ENCODE measurements around the gene SPRN. TPM values are rescaled to one million over a fixed set of nuclear protein-coding genes. Genes with fewer than 3 reads are reported as not detected.

SPRN gene
- 0.37 and 0.39 TPM in 2 replicates for total RNA-seq

GRCh38 chr10:133424601-133425000 lies at the start of gene SPRN:
Gene SPRN, minus strand, starts transcription at chr10:133424625. Its CDS starts 944 bp downstream, at chr10:133423681.

GRCh38 chr10:133453516-133454203 lies 29.2 kb upstream of the SPRN start, which contains the start of gene SCART1:
Gene SCART1, plus strand, starts transcription at chr10:133453945. Its CDS starts 53 bp downstream, at chr10:133453998.

DNA sequence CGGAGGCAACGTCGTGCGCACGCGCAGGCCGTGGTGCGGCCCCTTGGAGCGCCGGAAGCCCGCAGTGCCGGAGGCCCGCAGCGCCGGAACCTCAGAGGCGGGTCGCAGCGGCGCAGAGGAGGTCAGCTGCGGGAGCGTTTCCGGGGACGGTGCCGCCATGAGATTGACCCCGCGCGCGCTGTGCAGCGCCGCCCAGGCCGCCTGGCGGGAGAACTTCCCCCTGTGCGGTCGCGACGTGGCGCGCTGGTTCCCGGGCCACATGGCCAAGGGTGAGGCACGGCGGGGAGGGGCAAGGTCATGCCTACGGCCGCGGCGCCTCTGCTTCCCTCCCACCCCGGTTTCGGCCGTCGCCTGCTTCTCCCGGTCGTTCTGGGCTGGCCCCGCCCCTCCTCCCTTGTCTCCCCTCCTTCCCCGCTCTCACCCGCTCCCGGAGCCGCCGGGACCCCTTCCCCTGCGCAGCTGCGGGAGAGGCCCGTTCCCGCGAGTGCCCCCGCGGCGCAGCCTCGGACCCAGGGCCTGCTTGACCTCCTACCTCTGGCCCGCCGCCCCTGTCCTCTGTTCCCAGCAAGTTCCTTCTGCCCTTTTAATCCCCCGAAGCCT lies 30.3 kb downstream of the SPRN start, which contains the start of gene MTG1:
MTG1 (plus strand) TSS at position 94 of the 600 bp plus-strand sequence; CDS start at position 158, 64 bp downstream.

GRCh38 chr10:133379152-133379800 lies 45.1 kb downstream of the SPRN start, which contains the start of gene PAOX:
Gene PAOX, plus strand, starts transcription at chr10:133379262. Its CDS starts 55 bp downstream, at chr10:133379317.

GRCh38 chr10:133373174-133374090 lies 51.0 kb downstream of the SPRN start, which contains the start of gene ECHS1:
Gene ECHS1, minus strand, starts transcription at chr10:133373354. Its CDS starts 21 bp downstream, at chr10:133373333.

Small RNA genes within 50 kb of the gene (small RNA-seq; reads per million reads assigned to genes)
- gene AL360181.4 (not detected), gene MIR3944 (0.19 reads per million)

Other genes starting within 250 kb of the SPRN start
- not detected in 2 replicates for gene UTF1, start 194.4 kb downstream of the SPRN start, total RNA-seq
- gene VENTX, start 186.8 kb downstream of the SPRN start, total RNA-seq: not detected in 2 replicates
- gene ADAM8, start 147.8 kb downstream of the SPRN start, total RNA-seq: 0.73 and 1.4 TPM in 2 replicates
- 63.2 and 82.1 TPM in 2 replicates for gene TUBGCP2, start 115.8 kb downstream of the SPRN start, total RNA-seq
- gene ZNF511, start 115.7 kb downstream of the SPRN start, total RNA-seq: 31.2 and 33.4 TPM in 2 replicates
- not detected in 2 replicates for gene CALY, start 87.7 kb downstream of the SPRN start, total RNA-seq
- gene PRAP1, start 77.3 kb downstream of the SPRN start, total RNA-seq: not detected in 2 replicates
- gene FUOM, start 66.6 kb downstream of the SPRN start, total RNA-seq: 13.6 and 16.6 TPM in 2 replicates
- 58.5 and 61.7 TPM in 2 replicates for gene ECHS1, start 51.3 kb downstream of the SPRN start, total RNA-seq
- 4.1 and 4.8 TPM in 2 replicates for gene PAOX, start 45.4 kb downstream of the SPRN start, total RNA-seq
- gene MTG1, start 30.5 kb downstream of the SPRN start, total RNA-seq: 26.8 and 30.9 TPM in 2 replicates
- 1.1 and 1.6 TPM in 2 replicates for gene SCART1, start 29.3 kb upstream of the SPRN start, total RNA-seq
- under 0.01 and 0.39 TPM in 2 replicates for gene CYP2E1, start 102.7 kb upstream of the SPRN start, total RNA-seq
- gene SYCE1, start 141.0 kb upstream of the SPRN start, total RNA-seq: 0.73 and 0.78 TPM in 2 replicates
- gene FRG2B, start 202.2 kb upstream of the SPRN start, total RNA-seq: not detected in 2 replicates